Measurements from ENCODE around the gene CRADD.

CRADD gene

GRCh38 chr12:93673084-93673483 lies 4.1 kb upstream of the CRADD start:
- no peak for DNase-seq

DNA sequence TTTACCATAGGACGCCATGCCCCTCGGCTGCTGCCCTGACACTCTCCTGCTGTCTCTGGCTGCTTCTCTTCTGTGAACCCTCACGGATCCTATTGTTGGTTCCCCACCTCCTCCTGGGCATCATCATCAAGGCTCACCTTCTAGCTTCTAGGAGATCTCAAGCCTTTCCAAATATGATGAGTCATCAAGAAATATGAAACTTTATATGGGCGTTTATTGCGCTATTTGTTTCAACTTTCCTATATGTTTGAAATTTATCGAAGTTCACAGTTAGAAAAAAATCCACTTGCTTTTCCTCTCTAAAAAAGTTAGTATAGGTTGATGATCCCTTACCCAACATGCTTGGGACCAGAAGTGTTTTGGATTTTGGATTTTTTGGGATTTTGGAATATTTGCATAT lies 2.8 kb upstream of the CRADD start:
- no peak for DNase-seq

GRCh38 chr12:93676408-93677194 lies 574 bp upstream of the CRADD start:
- no peak for DNase-seq

DNA sequence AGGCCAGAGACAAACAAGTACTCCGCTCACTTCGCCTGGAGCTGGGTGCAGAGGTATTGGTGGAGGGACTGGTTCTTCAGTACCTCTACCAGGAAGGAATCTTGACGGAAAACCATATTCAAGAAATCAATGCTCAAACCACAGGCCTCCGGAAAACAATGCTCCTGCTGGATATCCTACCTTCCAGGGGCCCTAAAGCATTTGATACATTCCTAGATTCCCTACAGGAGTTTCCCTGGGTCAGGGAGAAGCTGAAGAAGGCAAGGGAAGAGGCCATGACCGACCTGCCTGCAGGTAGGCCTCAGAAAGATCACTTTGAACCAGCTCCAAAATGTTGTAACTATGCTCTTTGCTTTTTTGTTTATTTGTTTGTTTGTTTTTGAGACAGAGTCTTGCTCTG lies 1.6 kb downstream of the CRADD start:
- DNase-seq, result no peak

DNA sequence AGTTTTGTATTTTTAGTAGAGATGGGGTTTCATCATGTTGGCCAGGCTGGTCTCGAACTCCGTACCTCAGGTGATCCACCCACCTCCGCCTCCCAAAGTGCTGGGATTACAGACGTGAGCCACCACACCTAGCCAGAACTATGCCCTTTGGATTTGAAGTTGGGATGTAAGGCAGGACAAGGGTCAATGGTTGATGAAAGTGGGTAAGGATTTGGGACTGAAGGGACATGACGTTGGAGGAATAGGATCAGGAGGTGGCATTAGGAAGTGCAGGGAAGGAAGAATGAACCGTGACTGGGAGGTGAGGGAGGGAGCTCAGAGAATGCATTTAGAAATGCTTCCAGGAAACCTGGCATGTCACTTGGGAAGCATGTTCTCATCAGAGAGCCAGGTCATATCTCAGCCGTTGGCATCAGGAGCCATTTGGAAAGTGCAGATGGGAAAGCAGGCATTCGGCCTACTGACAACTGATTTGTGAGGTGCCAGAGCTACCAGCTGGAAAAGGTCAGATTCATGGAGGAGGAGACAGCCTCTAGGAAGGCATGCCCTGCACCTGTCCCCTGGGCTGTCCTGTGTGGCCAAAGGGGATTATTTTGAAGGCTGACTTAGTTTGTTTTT lies 2.2 kb downstream of the CRADD start:
- no peak for DNase-seq

- no peak for DNase-seq
Measured at GRCh38 chr12:93680006-93680405, 2.8 kb downstream of the CRADD start.

- no peak for DNase-seq
Measured at GRCh38 chr12:93682846-93683261, 5.7 kb downstream of the CRADD start.

DNA sequence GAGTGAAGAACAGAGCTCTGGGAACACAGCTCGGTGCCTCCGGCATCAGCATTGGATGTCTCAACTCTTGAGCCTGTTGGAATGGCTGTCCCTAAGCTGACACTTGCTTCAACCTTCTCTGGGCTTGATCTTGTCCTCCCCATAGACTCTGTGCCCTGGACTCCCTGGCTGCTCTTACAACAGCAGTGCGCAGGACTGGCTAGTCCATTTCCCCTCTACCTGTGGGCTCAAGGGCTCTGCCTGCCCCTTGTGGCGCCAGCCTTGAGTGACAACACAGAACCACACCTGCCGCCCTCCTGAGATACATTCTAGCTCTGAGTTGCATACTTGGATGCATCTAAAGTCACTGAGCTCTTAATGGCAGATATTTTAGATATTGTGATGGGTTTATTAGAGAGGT lies 6.2 kb downstream of the CRADD start:
- no peak for DNase-seq

- DNase-seq, result no peak
Measured at GRCh38 chr12:93684716-93685115, 7.5 kb downstream of the CRADD start.

DNA sequence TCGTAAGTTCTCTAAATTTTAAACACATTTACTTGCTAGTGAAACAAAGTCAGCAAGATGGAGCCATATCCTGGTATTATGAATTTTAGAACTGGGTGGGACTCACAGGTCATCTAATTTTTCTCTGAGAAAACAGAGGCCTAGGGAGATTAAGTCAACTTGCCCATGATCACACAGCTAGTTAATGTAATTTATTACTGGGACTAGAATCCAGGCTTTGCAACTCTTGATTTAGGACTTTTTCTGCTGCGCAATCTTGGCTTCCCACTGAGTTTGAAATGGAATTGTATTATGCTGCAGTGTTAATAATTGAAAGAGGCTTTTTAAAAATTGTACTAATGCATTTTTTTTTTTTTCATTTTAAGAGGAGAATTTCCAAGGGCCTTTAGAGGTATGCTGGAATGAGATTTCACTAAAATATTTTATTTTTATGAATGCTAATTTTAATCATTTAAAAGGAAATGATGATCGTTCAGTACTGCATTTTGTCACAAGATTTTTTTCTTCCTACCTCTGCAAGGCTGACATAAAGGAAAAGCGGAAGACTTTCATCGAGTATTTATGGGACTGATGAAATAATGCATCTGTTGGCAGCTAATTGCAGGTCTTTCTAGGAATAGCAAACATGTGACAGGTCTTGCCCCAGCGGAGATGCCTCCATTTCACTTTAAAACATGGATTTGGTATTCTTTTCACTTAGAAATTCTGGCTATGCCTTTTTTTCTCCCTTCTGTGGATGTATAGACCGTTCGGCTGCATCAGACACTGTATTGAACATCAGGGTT lies 9.6 kb downstream of the CRADD start:
- no peak for DNase-seq

GRCh38 chr12:93689076-93689834 lies 12.1 kb downstream of the CRADD start:
- no peak for DNase-seq

- no peak for DNase-seq
Measured at GRCh38 chr12:93696462-93696861, 19.3 kb downstream of the CRADD start.

- no peak for DNase-seq
Measured at GRCh38 chr12:93698307-93699092, 21.3 kb downstream of the CRADD start.

- no peak for DNase-seq
Measured at GRCh38 chr12:93699271-93700145, 22.3 kb downstream of the CRADD start.

DNA sequence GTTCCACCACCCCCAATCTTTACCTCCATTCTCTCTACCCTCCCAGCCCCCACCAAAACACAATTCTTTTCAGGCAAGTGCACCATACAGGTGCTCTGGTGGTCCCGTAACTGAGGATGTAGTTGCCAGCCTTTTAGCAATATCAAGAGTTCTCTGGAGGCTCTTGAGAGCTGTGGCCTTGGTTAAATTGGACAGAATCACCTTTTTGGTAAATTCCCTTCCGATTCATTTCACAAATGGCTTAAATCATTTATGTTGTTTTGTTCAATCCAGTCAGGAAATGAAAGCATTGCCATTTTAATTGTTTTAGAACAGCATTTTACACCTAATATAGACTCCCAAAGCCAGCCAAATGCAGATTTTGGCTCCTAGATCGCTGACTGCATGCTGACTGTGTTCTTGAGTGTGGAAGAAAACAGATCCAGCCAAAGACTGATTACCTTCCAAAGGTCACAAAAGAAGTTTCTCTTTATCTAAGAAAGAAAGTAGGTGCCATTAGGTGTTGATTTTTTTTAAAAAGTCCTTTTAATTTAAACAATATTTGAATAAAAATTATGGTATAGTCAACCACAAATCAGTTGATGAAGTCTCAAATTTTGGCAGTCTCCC lies 25.6 kb downstream of the CRADD start:
- DNase-seq, result no peak

DNA sequence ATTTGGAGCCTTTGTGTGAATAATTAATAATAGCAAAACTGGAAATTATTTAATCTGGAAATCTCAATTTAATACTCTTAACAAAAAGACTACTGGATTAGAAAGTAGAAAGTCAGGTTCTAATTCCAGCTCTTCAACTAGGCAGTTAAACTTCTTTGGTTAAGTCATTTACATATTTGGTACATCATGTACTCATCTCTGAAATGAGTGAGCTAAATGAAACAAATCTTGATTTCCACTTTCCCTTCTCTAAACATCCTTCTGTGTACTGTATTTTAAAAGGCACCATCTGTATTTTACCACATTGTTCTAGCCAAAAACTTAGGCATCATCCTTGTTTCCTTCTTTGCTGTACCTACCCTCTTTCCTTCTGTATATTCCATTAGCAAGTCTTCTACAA lies 26.9 kb downstream of the CRADD start:
- no peak for DNase-seq

GRCh38 chr12:93704625-93705024 lies 27.4 kb downstream of the CRADD start:
- no peak for DNase-seq

- no peak for DNase-seq
Measured at GRCh38 chr12:93705237-93705636, 28.1 kb downstream of the CRADD start.

DNA sequence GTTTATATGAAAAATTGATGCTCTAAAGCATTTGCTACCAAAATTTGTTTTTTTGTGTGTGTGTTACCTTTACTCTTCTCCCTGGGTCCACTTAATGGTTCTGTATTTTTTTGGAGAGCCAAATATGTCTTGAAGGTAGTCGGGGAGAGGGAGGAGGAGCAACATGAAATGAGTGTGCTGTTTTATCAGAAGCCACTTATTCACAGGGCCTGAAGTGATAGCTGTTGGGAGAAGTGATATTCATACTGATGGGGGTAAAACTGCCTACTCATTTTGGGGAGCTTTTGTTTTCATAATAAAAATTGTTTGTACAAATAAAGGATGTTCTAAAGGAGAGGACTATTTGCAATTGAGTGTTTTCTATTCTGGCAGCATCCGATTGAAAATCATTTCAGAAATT lies 29.2 kb downstream of the CRADD start:
- no peak for DNase-seq

DNA sequence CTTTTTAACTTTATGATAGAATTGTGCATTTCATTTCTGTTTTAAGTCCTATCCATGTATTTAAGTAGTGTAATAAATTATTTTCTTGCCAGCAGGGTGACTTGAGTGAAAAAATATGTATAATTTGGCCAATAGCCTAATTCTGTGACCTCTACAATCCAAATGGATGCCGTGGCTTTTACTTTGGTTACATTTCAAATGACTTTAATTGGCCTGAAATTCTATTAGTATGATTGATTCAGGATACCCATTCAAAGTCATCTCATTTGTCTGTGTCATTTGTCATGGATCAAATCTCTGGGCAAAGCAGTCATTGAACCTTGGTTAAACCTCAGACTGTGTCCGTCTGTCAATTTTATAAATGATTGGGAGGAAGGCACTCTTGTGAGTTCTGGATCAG lies 29.6 kb downstream of the CRADD start:
- no peak for DNase-seq

GRCh38 chr12:93707836-93708235 lies 30.7 kb downstream of the CRADD start:
- no peak for DNase-seq

Data from activated CD4-positive, alpha-beta T cell treated with anti-CD3 and anti-CD28 coated beads, Interleukin-2, Interleukin-6, amounts not matched to agents 100 ng/mL and 50 ng/mL, durations not matched to agents 16 hours and 8 hours (primary cell).